ENCODE measurements around the gene KIF26A.
"Not testable (repeated sequence)": the region's sequence is repeated elsewhere in the genome, so short reads cannot be mapped to it uniquely, and the experiment has no call there.

Gene KIF26A

GRCh38 chr14:104196461-104197140, 58.2 kb downstream of the KIF26A start:
- no peak for DNase-seq

GRCh38 chr14:104197449-104198247, 59.3 kb downstream of the KIF26A start:
- DNase-seq: no peak

- DNase-seq: no peak
Measured at GRCh38 chr14:104199266-104199895, 61.0 kb downstream of the KIF26A start.

GRCh38 chr14:104200106-104200505, 61.7 kb downstream of the KIF26A start:
- DNase-seq: no peak

- DNase-seq: no peak
Measured at GRCh38 chr14:104200591-104200990, 62.2 kb downstream of the KIF26A start.

DNA sequence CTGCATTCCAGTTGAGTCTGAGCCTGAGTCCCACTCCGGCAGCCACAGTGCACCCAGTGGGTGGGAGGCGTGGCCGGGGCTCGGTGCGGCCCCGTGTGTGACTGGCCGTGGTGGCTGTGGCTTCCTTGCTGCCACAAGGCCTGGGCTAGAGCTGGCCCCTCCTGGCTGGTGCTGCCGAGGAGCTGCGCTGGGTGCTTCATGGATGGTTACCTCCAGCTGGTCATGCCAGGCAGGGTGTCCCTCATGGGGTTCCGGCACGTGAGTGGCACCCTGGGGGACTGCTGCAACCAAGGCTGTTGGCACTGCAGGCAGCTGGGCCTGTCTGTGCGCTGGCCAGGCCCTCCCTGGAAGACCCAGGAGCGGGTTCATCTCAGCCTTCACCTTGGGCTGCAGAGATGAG, 62.7 kb downstream of the KIF26A start:
- no peak for DNase-seq

- DNase-seq: no peak
Measured at GRCh38 chr14:104201496-104201895, 63.1 kb downstream of the KIF26A start.

DNA sequence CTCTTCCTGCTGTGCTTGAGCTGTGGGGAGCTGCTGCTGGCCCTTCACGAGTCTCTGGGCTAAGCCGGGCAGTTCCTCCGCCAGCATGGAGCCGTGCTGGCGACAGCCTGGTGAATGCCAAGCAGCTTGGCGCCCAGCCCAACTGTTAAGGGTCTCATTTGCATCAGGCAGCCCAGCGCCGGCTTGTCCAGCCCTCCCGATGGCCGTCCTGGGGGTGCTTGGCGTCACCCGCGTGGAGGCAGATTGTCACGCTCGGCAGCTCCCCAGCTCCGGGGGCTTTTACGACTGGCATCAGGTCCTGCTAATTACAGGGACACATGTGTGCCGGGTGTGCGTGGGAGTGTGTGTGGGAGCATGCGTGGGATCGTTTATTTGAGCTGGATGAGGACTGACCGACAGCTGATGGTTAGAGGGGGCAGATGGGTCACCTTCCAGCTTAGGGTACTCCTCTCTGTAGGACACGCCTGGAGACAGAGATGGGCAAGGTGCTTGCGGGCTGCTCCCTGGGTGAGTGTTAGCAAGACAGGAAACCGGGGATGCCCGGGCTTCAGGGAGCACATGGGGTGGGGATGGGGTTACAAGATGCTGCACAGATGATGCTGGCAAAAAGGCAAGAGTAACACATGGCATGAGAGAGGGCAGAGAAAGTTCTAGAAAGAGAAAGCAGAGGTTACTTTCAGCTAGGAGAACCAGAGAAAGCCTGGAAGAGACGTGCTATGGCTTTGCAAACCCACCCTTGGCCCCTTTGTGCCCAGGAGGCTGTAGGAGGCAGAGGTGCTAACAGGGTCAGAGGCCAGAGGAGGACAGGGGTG, 64.1 kb downstream of the KIF26A start:
- no peak for DNase-seq

DNA sequence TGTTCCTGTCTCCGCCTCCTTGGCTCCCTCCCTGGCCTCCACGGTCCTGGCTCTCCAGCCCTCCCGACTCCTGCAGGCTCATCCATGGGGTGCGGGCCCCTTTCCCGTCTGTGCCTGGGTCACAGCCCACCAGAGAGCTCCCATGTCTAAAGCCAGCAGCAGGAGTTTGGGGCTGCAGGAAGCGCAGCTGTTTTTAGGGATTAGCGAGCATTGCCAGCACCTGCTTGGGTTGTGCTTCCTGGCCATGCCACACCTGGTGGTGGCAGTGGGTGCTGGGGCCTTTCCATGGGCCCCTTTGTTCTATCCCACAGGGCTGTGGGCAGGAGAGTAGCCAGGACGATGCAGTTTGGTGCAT, 64.7 kb downstream of the KIF26A start:
- DNase-seq: no peak

GRCh38 chr14:104204660-104205149, 66.3 kb downstream of the KIF26A start:
- DNase-seq: no peak

GRCh38 chr14:104205781-104206180, 67.4 kb downstream of the KIF26A start:
- DNase-seq: no peak

DNA sequence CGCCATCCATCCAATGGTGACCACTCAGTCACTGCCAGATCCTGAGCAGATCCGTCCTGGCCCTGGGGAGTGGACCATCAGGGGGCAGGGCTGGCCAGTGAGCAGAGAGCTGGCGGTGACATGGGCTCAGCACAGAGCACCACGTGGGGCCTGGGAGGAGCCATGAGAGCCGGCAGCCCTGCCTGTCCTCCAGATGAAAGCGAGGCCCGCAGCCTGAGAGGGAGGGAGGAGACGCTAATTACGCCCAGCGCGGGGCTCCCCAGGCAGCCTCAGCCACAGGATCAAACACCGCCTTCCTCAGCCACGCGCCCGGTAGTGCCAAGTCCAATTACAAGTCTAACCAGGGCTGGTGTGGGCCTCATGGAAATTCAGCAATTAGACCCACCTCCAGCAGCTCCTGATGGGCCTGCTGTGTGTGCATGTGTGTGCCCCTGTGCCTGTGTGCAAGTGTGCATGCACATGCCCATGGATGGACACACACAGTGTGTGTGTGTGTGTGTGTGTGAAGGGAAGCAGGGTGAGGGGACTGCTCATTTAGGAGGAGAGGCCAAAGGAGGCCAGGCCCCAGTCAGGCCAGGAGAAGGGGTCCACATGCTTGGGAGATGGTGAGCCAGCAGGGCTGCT, 68.0 kb downstream of the KIF26A start:
- DNase-seq: no peak

DNA sequence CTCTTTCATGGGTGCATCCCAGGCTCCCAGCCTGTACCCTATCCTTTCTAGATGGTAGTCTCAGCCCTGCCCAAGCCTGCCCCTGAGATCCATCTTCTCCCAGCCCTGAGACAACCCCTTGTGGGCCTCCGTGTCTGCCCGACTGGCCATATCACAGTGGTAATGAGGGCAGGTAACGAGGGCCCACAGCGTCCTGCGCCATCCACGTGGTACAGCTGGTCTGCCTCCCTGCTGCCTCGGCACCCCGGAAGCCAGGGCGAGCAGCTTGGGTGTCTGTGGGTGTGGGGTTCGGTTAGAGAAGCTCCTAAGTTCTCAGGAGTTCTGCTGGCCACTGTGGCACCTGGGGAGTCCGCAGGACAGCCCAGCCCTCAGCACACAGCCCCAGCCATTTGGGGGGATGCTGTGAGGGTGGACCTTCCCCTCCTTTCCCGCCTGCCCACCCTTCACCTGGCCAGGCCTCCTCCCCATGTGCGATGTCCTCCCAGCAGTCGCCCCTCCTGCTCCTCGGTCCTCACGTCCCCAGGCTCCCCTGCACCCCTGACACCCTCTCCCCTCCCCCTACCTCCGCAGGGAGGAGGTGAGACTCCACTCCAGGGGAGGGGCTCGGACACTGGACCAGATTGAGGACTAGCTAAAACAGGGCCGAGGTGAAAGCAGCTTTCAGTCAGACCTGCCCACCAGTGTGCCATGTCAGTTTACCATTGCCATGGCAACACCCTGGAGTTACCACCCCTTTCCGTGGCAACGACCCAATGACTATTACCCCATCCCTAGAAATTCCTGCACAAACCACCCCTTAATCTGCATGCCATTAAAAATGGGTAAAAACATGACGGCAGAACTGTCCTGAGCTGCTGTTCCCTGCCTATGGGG, 69.0 kb downstream of the KIF26A start:
- no peak for DNase-seq

DNA sequence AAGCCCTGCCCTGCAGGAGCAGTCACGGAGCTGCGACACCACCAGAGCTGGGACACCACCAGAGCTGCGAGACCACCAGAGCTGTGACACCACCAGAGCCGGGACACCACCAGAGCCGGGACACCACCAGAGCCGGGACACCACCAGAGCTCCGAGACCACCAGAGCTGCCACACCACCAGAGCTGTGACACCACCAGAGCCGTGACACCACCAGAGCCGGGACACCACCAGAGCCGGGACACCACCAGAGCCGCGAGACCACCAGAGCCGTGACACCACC, 69.6 kb downstream of the KIF26A start:
- DNase-seq: not testable (repeated sequence)

DNA sequence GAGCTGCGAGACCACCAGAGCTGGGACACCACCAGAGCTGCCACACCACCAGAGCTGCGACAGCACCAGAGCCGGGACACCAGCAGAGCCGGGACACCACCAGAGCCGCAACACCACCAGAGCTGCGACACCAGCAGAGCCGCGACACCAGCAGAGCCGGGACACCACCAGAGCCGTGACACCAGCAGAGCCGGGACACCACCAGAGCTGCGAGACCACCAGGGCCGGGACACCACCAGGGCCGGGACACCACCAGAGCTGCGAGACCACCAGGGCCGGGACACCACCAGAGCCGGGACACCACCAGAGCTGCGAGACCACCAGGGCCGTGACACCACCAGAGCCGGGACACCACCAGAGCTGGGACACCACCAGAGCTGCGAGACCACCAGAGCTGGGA, 69.9 kb downstream of the KIF26A start:
- DNase-seq: not testable (repeated sequence)

- DNase-seq: not testable (repeated sequence)
Measured at GRCh38 chr14:104209071-104209470, 70.7 kb downstream of the KIF26A start.

DNA sequence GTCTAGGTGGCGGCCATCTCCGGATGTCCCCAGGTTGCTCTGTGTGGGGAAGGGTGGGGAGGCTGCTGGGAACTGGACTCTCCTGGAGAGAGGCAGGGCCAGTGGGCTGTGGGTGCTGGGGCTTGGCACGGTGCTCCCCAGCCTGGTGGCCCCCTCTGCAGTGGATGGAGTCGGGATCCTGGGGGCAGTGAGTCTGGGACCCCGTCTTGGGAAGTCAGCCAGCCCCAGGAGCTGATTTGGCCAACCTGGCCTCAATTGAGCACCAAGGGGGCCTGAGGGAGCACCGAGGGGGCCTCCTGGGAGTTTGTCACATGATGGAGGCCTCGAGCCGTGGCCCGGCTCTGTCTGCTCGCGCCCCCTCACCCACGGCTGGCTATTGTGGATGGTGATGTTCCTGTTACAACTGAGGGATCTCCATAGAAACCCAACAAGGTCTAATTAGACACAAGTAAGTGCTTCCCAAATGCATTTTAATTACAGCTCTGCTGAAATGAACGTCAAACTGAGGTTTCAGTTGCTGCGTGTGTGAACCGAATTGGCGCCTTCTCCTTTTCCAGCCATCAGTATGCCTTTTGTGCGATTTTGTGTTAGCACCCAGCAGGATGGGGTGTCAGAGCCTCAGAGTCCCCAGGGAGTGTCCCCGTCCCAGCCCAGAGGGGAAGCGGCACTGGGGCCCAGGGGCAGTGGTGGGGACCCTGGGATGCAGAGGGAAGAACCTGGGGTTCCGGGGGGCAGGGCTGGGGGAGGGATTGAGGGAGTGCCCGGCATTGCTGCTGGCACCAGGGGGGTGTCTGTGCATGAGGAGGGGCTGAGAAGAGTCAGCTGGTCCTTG, 71.8 kb downstream of the KIF26A start:
- DNase-seq: no peak

- no peak for DNase-seq
Measured at GRCh38 chr14:104210817-104211195, 72.4 kb downstream of the KIF26A start.

DNA sequence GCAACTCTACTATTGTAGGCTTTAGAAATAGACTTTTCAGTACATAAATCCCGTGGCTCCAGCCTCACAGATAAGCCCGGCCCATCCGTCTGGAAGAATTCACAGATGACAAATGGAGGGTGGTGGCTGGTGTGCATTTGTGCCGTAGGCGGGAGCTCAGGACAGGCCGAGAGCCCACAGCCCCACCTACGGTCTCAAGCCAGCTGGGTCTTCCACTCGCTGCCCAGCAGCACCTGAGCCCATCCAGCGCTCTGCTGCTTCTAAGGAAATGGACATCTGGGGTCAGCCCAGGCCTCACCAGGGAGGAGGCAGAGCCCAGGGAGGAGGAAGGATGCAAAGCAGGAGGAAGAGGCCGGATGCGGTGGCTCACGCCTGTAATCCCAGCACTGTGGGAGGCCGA, 72.8 kb downstream of the KIF26A start:
- DNase-seq: no peak

DNA sequence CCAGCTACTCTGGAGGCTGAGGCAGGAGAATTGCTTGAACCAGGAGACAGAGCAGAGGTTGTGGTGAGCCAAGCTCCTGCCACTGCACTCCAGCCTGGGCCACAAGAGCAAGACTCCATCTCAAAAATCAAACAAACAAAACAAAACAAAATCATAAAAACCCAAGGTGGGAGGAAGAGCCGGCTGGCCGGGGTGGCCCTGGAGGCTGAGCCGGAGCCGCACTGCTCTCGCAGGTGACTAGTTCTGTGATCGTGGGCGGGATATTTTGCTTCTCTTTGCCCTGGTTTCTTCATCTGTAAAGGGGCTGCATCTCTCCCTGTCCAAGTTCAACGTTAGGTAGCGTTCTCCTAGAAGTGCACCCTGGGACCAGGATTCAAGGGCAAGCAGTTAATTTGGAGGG, 73.4 kb downstream of the KIF26A start:
- no peak for DNase-seq

Measured in CD4-positive, alpha-beta T cell treated with Interleukin-17A for 4 hours (primary cell).